Prostate gland (tissue), 2 donors: ENCODE measurements around the gene CLIC5. TPM values are rescaled to one million over a fixed set of nuclear protein-coding genes. Genes with fewer than 3 reads are reported as not detected.

Experiments used
- DNase-seq: peaks from one replicate; pipeline ENCODE4 v3.0.0-alpha.2; 2019; ENCODE audit warnings: low spot score
- H3K27ac ChIP-seq, 2 donors: fragments of 200-600 bp; sonication (generic); 2 replicates each; pipeline ENCODE4 v1.5.1; 2017 to 2019
- H3K27me3 ChIP-seq: fragments of 200-600 bp; sonication (generic); replicated peaks from 2 replicates; pipeline ENCODE4 v1.5.1; 2019; ENCODE audit not compliant: insufficient read depth
- H3K36me3 ChIP-seq, 2 donors: fragments of 200-600 bp; sonication (generic); 1 replicate in 1 of 2; 2 replicates in 1 of 2; pipeline versions ENCODE4 v1.5.1 to v1.8.1; 2017 to 2019
- H3K4me1 ChIP-seq: fragments of 200-600 bp; sonication (generic); replicated peaks from 2 replicates; pipeline ENCODE4 v1.5.1; 2019
- H3K4me3 ChIP-seq, 2 donors: fragments of 200-600 bp; sonication (generic); 2 replicates each; pipeline ENCODE4 v1.5.1; 2017 to 2019
- H3K9me3 ChIP-seq: fragments of 200-600 bp; sonication (generic); 2 replicates; pipeline ENCODE4 v1.5.1; 2017
- CTCF ChIP-seq, 4 experiments: fragments of 200-600 bp in 2 of 4; fragments of 450-650 bp in 2 of 4; sonication (generic) in 2 of 4; IDR thresholded peaks; 1 replicate in 3 of 4; 2 replicates in 1 of 4; pipeline ENCODE4 v1.5.1; 2016 to 2019; ENCODE audit warnings: antibody characterized with exemption in 4 of 4, mild to moderate bottlenecking in 2 of 4, moderate library complexity in 2 of 4
- POLR2A ChIP-seq: fragments of 450-650 bp; IDR thresholded peaks from one replicate; pipeline ENCODE4 v1.6.1; 2016; ENCODE audit warnings: antibody characterized with exemption, mild to moderate bottlenecking
- POLR2AphosphoS5 ChIP-seq: sonication (generic); formaldehyde crosslinking; IDR thresholded peaks from one replicate; pipeline ENCODE4 v1.6.1; 2017; ENCODE audit warnings: antibody characterized with exemption
- WGBS: methylation state at CpG from one replicate; pipeline ENCODE4 v1.1.5; 2018; 5-methylcytosine and 5-hydroxymethylcytosine counted together
- intact Hi-C: fragments of 100-400 bp; cut with DNase I; formaldehyde crosslinking; loops from one replicate; pipeline ENCODE4 v1.14.2; 2022
- total RNA-seq, 2 donors: library from RNA; depleted of rRNA; stranded (reverse); fragments of >200 nt; gene quantifications; one replicate each; pipeline ENCODE4 v1.1.0, GENCODE V29; 2016

Gene CLIC5
- total RNA-seq, 2 donors from 2014 or later: 3.2 to 4.5 TPM

GRCh38 chr6:45850378-45851033 is 165.2 kb downstream of the CLIC5 start:
- no peak overlapping the region for H3K27ac ChIP-seq
- H3K36me3 ChIP-seq: no peaks in the 10 kb centered on the region
- H3K4me1 ChIP-seq: no peaks in the 10 kb centered on the region
- DNase-seq: no peak
- no peak for TF ChIP-seq POLR2A
- TF ChIP-seq CTCF (IDR thresholded peaks at IDR 0.05): no peak
- no peak for TF ChIP-seq POLR2AphosphoS5
- intact Hi-C loops: no loop called here
- no peaks in the 10 kb centered on the region for H3K9me3 ChIP-seq
- H3K4me3 ChIP-seq: no peak overlapping the region
- WGBS: 56% methylated on average over 8 of the region's 8 CpGs
- H3K27me3 ChIP-seq: no peaks in the 10 kb centered on the region

- intact Hi-C loops: no loop called here
- no peak overlapping the region for H3K4me3 ChIP-seq
- no peaks in the 10 kb centered on the region for H3K9me3 ChIP-seq
- DNase-seq: no peak
- TF ChIP-seq CTCF (IDR thresholded peaks at IDR 0.05): no peak
- no peak for TF ChIP-seq POLR2A
- TF ChIP-seq POLR2AphosphoS5: no peak
- H3K4me1 ChIP-seq: no peaks in the 10 kb centered on the region
- H3K36me3 ChIP-seq: no peaks in the 10 kb centered on the region
- 24% methylated on average over 1 of the region's 1 CpG for WGBS
- H3K27ac ChIP-seq: no peak overlapping the region
- H3K27me3 ChIP-seq: no peaks in the 10 kb centered on the region
Observed at GRCh38 chr6:45845567-45845966, 170.1 kb downstream of the CLIC5 start.

GRCh38 chr6:45844986-45845385 is 170.7 kb downstream of the CLIC5 start:
- intact Hi-C loops: no loop called here
- H3K36me3 ChIP-seq: no peaks in the 10 kb centered on the region
- 89% methylated on average over 8 of the region's 8 CpGs for WGBS

DNA sequence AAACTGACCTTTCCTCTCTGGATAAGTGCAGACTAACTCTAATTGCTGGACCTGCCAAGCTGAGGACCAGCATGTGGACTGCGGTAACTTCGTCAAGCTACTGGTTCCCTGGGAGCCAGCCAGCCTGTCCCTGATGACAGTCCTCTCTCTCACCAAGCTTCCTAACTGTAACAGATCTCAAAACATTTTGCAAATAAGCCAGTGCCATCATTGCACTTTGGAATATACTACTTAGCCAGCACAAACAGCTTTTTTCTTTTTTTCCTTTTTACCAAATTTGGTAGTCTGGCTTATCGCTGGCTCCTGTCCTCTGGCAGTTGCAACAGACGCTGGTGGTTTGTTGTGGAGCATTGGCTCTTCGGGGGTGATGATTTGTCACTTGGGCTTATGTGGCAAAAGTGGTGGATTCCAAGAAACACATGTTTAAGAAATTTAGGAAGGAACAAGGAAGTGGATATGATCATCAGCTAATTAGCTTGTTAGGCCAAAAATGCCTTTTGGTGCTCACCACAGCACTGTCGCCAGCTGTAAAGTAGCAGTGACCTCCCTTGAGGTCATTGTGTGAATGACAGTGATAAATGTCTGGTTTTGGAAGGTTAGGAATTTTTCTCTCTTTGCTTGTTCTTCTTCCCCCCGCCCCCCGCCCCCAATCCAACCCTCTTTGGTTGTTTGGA is 171.7 kb downstream of the CLIC5 start:
- DNase-seq: no peak
- 79% methylated on average over 8 of the region's 8 CpGs for WGBS

More at GRCh38 chr6:45844986-45845385, 170.7 kb downstream of the CLIC5 start:
- Histone ChIP-seq H3K9me3 (no peaks in the 10 kb centered on the region), H3K4me1 (no peaks in the 10 kb centered on the region), H3K27ac (no peak overlapping the region), H3K4me3 (no peak overlapping the region), H3K27me3 (no peaks in the 10 kb centered on the region)
- no peak for TF ChIP-seq POLR2A
- no peak for TF ChIP-seq POLR2AphosphoS5
- no peak for TF ChIP-seq CTCF (IDR thresholded peaks at IDR 0.05)
- DNase-seq: no peak

More for the DNA sequence above, 171.7 kb downstream of the CLIC5 start:
- H3K27ac ChIP-seq: no peak overlapping the region
- no peak for TF ChIP-seq POLR2AphosphoS5
- no peak for TF ChIP-seq POLR2A
- TF ChIP-seq CTCF (IDR thresholded peaks at IDR 0.05): no peak
- intact Hi-C loops: no loop called here
- no peaks in the 10 kb centered on the region for H3K4me1 ChIP-seq
- H3K9me3 ChIP-seq: no peaks in the 10 kb centered on the region
- no peaks in the 10 kb centered on the region for H3K27me3 ChIP-seq
- no peaks in the 10 kb centered on the region for H3K36me3 ChIP-seq
- no peak overlapping the region for H3K4me3 ChIP-seq
